Measurements from ENCODE around the gene ADAM29. TPM values are rescaled to one million over a fixed set of nuclear protein-coding genes. Genes with fewer than 3 reads are reported as not detected.
A peak's percentile ranks its signal among the peaks of the same experiment; 100 is the strongest.

The ADAM29 gene
- not detected in 2 replicates for total RNA-seq (2021)
- not detected for Bru-seq, nascent RNA
- percentile 3 among the genes with signal in this experiment for BruChase-seq, experiment 1, labeled RNA remaining after a 2-hour chase
- BruChase-seq, experiment 2, labeled RNA remaining after a 6-hour chase, result not detected
- long read RNA-seq, result 0 reads

- Histone ChIP-seq H3F3A (ENCODE audit: insufficient read depth, low read depth) (no peaks in the 10 kb centered on the region), H3K4me2 (no peak within 1 kb of the TSS), H3K79me2 (ENCODE audit: low read depth) (no peaks in the 10 kb centered on the region), H3K27me3 (ENCODE audit: insufficient read depth, low read depth) (no peaks in the 10 kb centered on the region), H3K4me1 (replicated peaks; ENCODE audit: insufficient read depth) (no peaks in the 10 kb centered on the region), H3K4me3 (no peak within 1 kb of the TSS), H3K27ac (no peak within 1 kb of the TSS), H3K36me3 (ENCODE audit: low read depth) (no peaks in the 10 kb centered on the region), H3K9me2 (ENCODE audit: insufficient read depth) (no peaks in the 10 kb centered on the region), H2AFZ (no peak within 1 kb of the TSS), H4K20me1 (ENCODE audit: insufficient read depth) (no peaks in the 10 kb centered on the region), H3K9me3 (ENCODE audit: insufficient read depth, low read depth) (no peaks in the 10 kb centered on the region)
- ChIA-PET CTCF (no interaction called here), POLR2A (ENCODE audit: unreplicated experiment) (no interaction called here)
- no peak for DNase-seq
- intact Hi-C loops (cut with micrococcal nuclease; ENCODE audit: unreplicated experiment), result no loop called here
- no TSS peak for BruUV-seq (replicated peaks)
- TF ChIP-seq CTCF (conservative IDR thresholded peaks at IDR 0.05) (no peak), EZH2 (IDR thresholded peaks at IDR 0.05; ENCODE audit: low read depth) (no peak)
Observed at GRCh38 chr4:174918058-174918457, at the start of gene ADAM29. ADAM29 (plus strand) TSS chr4:174918358; CDS start chr4:174975526, 57,168 bp downstream.

- no peak for DNase-seq
- ChIA-PET CTCF (no interaction called here), POLR2A (ENCODE audit: unreplicated experiment) (no interaction called here)
- H4K20me1 ChIP-seq (ENCODE audit: insufficient read depth), result no peaks in the 10 kb centered on the region
- no TSS peak for BruUV-seq (replicated peaks)
- H3K4me1 ChIP-seq (replicated peaks; ENCODE audit: insufficient read depth), result no peaks in the 10 kb centered on the region
- 0 out of 2 replicates have a peak, but pooled peaks cover 3% of the 10 kb centered on the region for H3K9me2 ChIP-seq (ENCODE audit: insufficient read depth)
- H3F3A ChIP-seq (ENCODE audit: insufficient read depth, low read depth), result no peaks in the 10 kb centered on the region
- no peaks in the 10 kb centered on the region for H3K36me3 ChIP-seq (ENCODE audit: low read depth)
- H3K4me3 ChIP-seq, result no peak overlapping the region
- no peak overlapping the region for H3K4me2 ChIP-seq
- intact Hi-C loops (cut with micrococcal nuclease; ENCODE audit: unreplicated experiment), result no loop called here
- no peak overlapping the region for H2AFZ ChIP-seq
- no peak for TF ChIP-seq EZH2 (IDR thresholded peaks at IDR 0.05; ENCODE audit: low read depth)
- no peak for TF ChIP-seq CTCF (conservative IDR thresholded peaks at IDR 0.05)
- H3K27ac ChIP-seq, result no peak overlapping the region
- H3K79me2 ChIP-seq (ENCODE audit: low read depth), result no peaks in the 10 kb centered on the region
- H3K27me3 ChIP-seq (ENCODE audit: insufficient read depth, low read depth), result no peaks in the 10 kb centered on the region
- H3K9me3 ChIP-seq (ENCODE audit: insufficient read depth, low read depth), result no peaks in the 10 kb centered on the region
Observed at GRCh38 chr4:174869339-174869738, 48.8 kb upstream of the ADAM29 start.

- intact Hi-C loops (cut with micrococcal nuclease; ENCODE audit: unreplicated experiment), result no loop called here
- Histone ChIP-seq H3K27me3 (ENCODE audit: insufficient read depth, low read depth) (no peaks in the 10 kb centered on the region), H3K79me2 (ENCODE audit: low read depth) (no peaks in the 10 kb centered on the region)
Observed at GRCh38 chr4:174870311-174870710, 47.8 kb upstream of the ADAM29 start.

More at GRCh38 chr4:174870311-174870710, 47.8 kb upstream of the ADAM29 start:
- Histone ChIP-seq H3K4me1 (replicated peaks; ENCODE audit: insufficient read depth) (no peaks in the 10 kb centered on the region), H3F3A (ENCODE audit: insufficient read depth, low read depth) (no peaks in the 10 kb centered on the region), H3K27ac (no peak overlapping the region), H3K4me2 (no peak overlapping the region), H4K20me1 (ENCODE audit: insufficient read depth) (no peaks in the 10 kb centered on the region), H2AFZ (no peak overlapping the region), H3K9me3 (ENCODE audit: insufficient read depth, low read depth) (no peaks in the 10 kb centered on the region), H3K9me2 (ENCODE audit: insufficient read depth) (0 out of 2 replicates have a peak, but pooled peaks cover 3% of the 10 kb centered on the region), H3K36me3 (ENCODE audit: low read depth) (no peaks in the 10 kb centered on the region), H3K4me3 (no peak overlapping the region)
- no peak for DNase-seq
- TF ChIP-seq EZH2 (IDR thresholded peaks at IDR 0.05; ENCODE audit: low read depth) (no peak), CTCF (conservative IDR thresholded peaks at IDR 0.05) (no peak)
- BruUV-seq (replicated peaks), result no TSS peak
- CTCF ChIA-PET, result interaction anchor here (0.6 kb wide), 1 partner anchor 661 kb away, joined by 6 read pairs; no protein-coding TSS in a partner anchor
- POLR2A ChIA-PET (ENCODE audit: unreplicated experiment), result no interaction called here

Data from PC-9 (cell line).